ENCODE measurements around the gene WWOX. TPM values are rescaled to one million over a fixed set of nuclear protein-coding genes. Genes with fewer than 3 reads are reported as not detected.

WWOX gene
- total RNA-seq, 4 donors from 2014 or later = 76.8 to 102 (median 83.6) TPM

GRCh38 chr16:78563905-78564304, 464.5 kb downstream of the WWOX start:
- Histone ChIP-seq H3K27ac (no peak overlapping the region), H3K9me3 (no peaks in the 10 kb centered on the region), H3K36me3 (no peaks in the 10 kb centered on the region), H3K4me3 (no peak overlapping the region), H3K27me3 (no peaks in the 10 kb centered on the region), H3K4me1 (no peaks in the 10 kb centered on the region)
- DNase-seq (ENCODE audit: low spot score in 2 of 2) = no peak
- TF ChIP-seq EP300 (IDR thresholded peaks at IDR 0.05) (no peak), CTCF (IDR thresholded peaks at IDR 0.05) (no peak), POLR2A (IDR thresholded peaks at IDR 0.05) (no peak)
- 87 to 88% methylated on average over 7 of the region's 7 CpGs for WGBS, 2 donors

DNA sequence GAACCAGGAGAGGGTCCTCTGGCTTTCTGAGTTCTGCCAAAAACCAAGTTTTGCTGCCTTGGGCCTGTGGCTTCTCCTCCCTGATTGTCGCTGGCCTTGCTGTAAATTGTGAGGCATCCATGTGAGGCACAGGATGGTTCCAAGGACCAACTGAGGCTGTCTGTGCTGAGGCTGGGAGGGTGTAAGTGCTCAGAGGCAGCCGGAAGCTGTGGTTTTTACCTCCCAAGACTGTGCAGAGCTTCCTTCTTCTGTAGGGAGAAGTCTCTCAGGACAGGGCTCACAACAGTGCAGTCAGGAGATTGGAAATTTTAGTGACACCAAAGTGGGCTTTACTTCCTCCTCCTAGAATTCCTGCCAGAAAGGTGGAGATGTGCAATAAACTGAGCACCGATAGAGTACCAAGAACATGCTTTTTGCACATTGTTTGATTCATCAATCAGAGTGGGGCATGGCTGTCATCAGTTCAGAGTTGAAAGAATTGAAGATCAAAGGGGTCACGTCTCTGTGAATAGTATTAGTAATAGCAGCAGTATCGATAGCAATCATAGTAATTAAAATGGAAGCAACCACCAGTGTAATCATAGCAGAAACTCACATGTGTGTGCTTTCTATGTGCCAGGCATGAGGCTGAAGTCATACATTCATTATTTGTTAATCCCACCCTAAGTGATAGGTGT, 467.1 kb downstream of the WWOX start:
- no peaks in the 10 kb centered on the region for H3K4me1 ChIP-seq
- no peak overlapping the region for H3K27ac ChIP-seq
- DNase-seq (ENCODE audit: low spot score in 2 of 2) = no peak
- H3K27me3 ChIP-seq = no peaks in the 10 kb centered on the region
- H3K36me3 ChIP-seq = no peaks in the 10 kb centered on the region
- H3K4me3 ChIP-seq = no peak overlapping the region
- 90 to 94% methylated on average over 5 of the region's 5 CpGs for WGBS, 2 donors
- H3K9me3 ChIP-seq = no peaks in the 10 kb centered on the region
- TF ChIP-seq EP300 (IDR thresholded peaks at IDR 0.05) = no peak
- TF ChIP-seq CTCF (IDR thresholded peaks at IDR 0.05) = no peak
- no peak for TF ChIP-seq POLR2A (IDR thresholded peaks at IDR 0.05)

DNA sequence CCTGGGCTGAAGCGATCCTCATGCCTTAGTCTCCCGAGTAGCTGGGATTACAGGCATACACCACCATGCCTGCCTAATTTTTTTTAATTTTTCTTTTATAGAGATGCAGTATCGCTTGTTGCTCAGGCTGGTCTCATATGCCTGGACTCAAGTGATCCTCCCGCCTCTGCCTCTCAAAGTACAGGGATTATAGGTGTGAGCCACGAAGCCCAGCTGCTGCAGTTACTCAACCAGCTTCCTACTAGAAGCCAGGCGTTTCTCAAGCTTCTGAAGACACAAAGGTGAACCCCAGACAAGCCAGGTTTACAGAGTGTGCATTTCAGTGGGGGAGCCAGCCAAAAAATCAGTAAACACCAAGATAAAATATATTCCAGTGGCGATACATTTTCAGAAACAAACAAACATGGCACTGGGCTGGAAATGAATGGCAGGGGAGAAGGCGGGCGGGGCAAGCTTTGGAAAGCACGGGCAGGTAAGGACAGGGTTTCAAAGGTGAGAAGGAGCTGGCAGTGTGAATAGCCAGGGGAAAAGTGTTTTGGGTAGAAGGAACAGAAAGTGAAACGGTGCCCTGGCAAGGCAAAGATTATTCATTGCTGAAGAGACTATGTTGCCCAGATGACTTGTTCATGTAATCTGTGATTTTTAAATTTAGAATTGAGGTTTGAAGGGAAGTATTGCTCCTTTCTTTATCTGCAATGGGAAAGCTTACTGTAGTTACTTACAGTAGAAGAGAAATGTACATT, 471.1 kb downstream of the WWOX start:
- Histone ChIP-seq H3K4me1 (no peaks in the 10 kb centered on the region), H3K27ac (no peak overlapping the region), H3K27me3 (no peaks in the 10 kb centered on the region), H3K36me3 (no peaks in the 10 kb centered on the region), H3K4me3 (no peak overlapping the region), H3K9me3 (no peaks in the 10 kb centered on the region)
- no peak for TF ChIP-seq POLR2A (IDR thresholded peaks at IDR 0.05)
- no peak for TF ChIP-seq EP300 (IDR thresholded peaks at IDR 0.05)
- TF ChIP-seq CTCF (IDR thresholded peaks at IDR 0.05) = no peak
- WGBS, 2 donors = 90 to 92% methylated on average over 11 of the region's 11 CpGs
- DNase-seq (ENCODE audit: low spot score in 2 of 2) = no peak

GRCh38 chr16:78571434-78571833, 472.0 kb downstream of the WWOX start:
- H3K27me3 ChIP-seq = no peaks in the 10 kb centered on the region
- no peaks in the 10 kb centered on the region for H3K4me1 ChIP-seq
- H3K36me3 ChIP-seq = no peaks in the 10 kb centered on the region
- 93 to 94% methylated on average over 8 of the region's 8 CpGs for WGBS, 2 donors
- no peaks in the 10 kb centered on the region for H3K9me3 ChIP-seq
- H3K27ac ChIP-seq = no peak overlapping the region
- H3K4me3 ChIP-seq = no peak overlapping the region
- TF ChIP-seq EP300 (IDR thresholded peaks at IDR 0.05) = no peak
- TF ChIP-seq CTCF (IDR thresholded peaks at IDR 0.05) = no peak
- TF ChIP-seq POLR2A (IDR thresholded peaks at IDR 0.05) = no peak
- no peak for DNase-seq (ENCODE audit: low spot score in 2 of 2)

- DNase-seq (ENCODE audit: low spot score in 2 of 2) = no peak
- H3K4me3 ChIP-seq = no peak overlapping the region
- no peak overlapping the region for H3K27ac ChIP-seq
- TF ChIP-seq EP300 (IDR thresholded peaks at IDR 0.05) = no peak
- no peak for TF ChIP-seq POLR2A (IDR thresholded peaks at IDR 0.05)
- TF ChIP-seq CTCF (IDR thresholded peaks at IDR 0.05) = no peak
- H3K27me3 ChIP-seq = no peaks in the 10 kb centered on the region
- H3K36me3 ChIP-seq = no peaks in the 10 kb centered on the region
- H3K9me3 ChIP-seq = no peaks in the 10 kb centered on the region
- H3K4me1 ChIP-seq = no peaks in the 10 kb centered on the region
- 86 to 91% methylated on average over 5 of the region's 5 CpGs for WGBS, 2 donors
These were observed 472.5 kb downstream of the WWOX start for GRCh38 chr16:78571898-78572358.
